Neural progenitor cell (in vitro differentiated cells): ENCODE data around the gene FRAS1.

ENCODE experiments used
- CTCF ChIP-seq: fragments of 200-600 bp; sonication (generic); IDR thresholded peaks from 2 replicates; pipeline ENCODE4 v1.5.1; 2017; ENCODE audit warnings: antibody characterized with exemption, mild to moderate bottlenecking
- EZH2 ChIP-seq: fragments of 200-600 bp; sonication (generic); IDR thresholded peaks from 2 replicates; pipeline ENCODE4 v1.6.1; 2017; ENCODE audit warnings: antibody characterized with exemption, mild to moderate bottlenecking, moderate library complexity
- EZH2phosphoT487 ChIP-seq: fragments of 200-600 bp; sonication (generic); IDR thresholded peaks from 2 replicates; pipeline ENCODE4 v1.6.1; 2017; ENCODE audit warnings: antibody characterized with exemption

DNA sequence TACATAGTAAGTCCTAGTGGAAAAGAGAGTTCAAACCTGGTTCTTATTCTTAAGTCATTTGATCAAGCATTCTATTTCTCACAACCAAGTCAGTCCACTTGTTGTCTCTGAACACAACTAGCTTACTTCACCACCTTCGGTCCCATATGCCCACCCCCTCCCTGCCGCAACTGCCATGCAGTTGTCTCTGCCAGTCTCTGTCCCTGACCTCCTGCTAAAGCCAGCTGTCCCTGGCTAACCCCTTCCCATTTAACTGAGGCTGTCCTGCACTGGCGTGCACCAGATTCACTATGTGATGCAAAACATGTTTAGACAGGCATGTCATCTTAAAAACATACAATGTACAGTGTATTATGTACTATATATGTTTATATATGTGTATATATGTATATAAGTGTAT lies 12.7 kb downstream of the FRAS1 start:
- TF ChIP-seq CTCF: no peak
- no peak for TF ChIP-seq EZH2
- TF ChIP-seq EZH2phosphoT487: no peak
